A549 (cell line): Measurements from ENCODE around the gene CD53. TPM values are rescaled to one million over a fixed set of nuclear protein-coding genes. Genes with fewer than 3 reads are reported as not detected.

Experiments used
- ATAC-seq, 2 experiments: fragments of 200-7000 bp in 1 of 2; fragments of >200 bp in 1 of 2; cut with Nextera tagmentation in 1 of 2; cut with Tn5 transposase in 1 of 2; 3 replicates each; pipeline versions ENCODE4 v1.8.0 to v1.9.1; 2018 to 2020; ENCODE audit warnings: mild to moderate bottlenecking in 1 of 2, moderate library complexity in 1 of 2
- CTCF ChIA-PET: fragments of 300-600 bp; sonication (Branson Sonifier 250); formaldehyde crosslinking; extraction: SDS; loops from one replicate; lab custom pipeline; 2021; ENCODE audit warnings: antibody characterized with exemption, inconsistent platforms; lab: Yijun Ruan, JAX
- POLR2A ChIA-PET: fragments of 350-600 bp; formaldehyde crosslinking; extraction: SDS; loops from one replicate; lab custom pipeline; 2021; ENCODE audit warnings: antibody characterized with exemption, inconsistent platforms; lab: Yijun Ruan, JAX
- DNase-seq, 2 experiments: peaks; one replicate each; pipeline versions ENCODE4 v3.0.0 to v3.0.0-alpha.2; 2011 to 2016; ENCODE audit warnings: low read depth in 1 of 2, low spot score in 1 of 2
- FAIRE-seq: peaks from 2 replicates; lab custom pipeline; 2011; peaks lifted over from hg19 to GRCh38; lab: Jason Lieb, UNC
- H3K27ac ChIP-seq, 2 experiments: fragments of >200 bp; sonication (Bioruptor Twin); formaldehyde crosslinking; 3 replicates each; pipeline ENCODE4 v1.5.1; 2016 to 2017
- H3K4me1 ChIP-seq: fragments of >200 bp; sonication (Bioruptor Twin); formaldehyde crosslinking; 3 replicates; pipeline ENCODE4 v1.6.1; 2016
- H3K4me2 ChIP-seq: fragments of >200 bp; sonication (Bioruptor Twin); formaldehyde crosslinking; 3 replicates; pipeline ENCODE4 v1.6.1; 2016
- H3K4me3 ChIP-seq: fragments of >200 bp; sonication (Bioruptor Twin); formaldehyde crosslinking; 3 replicates; pipeline ENCODE4 v1.5.1; 2016
- H3K9me3 ChIP-seq: fragments of >200 bp; sonication (Bioruptor Twin); formaldehyde crosslinking; 3 replicates; pipeline ENCODE4 v1.6.1; 2016
- CEBPB ChIP-seq, 2 experiments: fragments of >200 bp in 1 of 2; sonication (Bioruptor Twin) in 1 of 2; formaldehyde crosslinking in 1 of 2; IDR thresholded peaks; 2 replicates each; pipeline ENCODE4 v1.6.1; 2012 to 2016
- CHD2 ChIP-seq: fragments of 150-350 bp; IDR thresholded peaks from 2 replicates; pipeline ENCODE4 v1.6.1; 2014; ENCODE audit warnings: low read length; ENCODE audit not compliant: partially characterized antibody
- FOSL2 ChIP-seq, 2 experiments: fragments of 450-650 bp in 1 of 2; fragments of >200 bp in 1 of 2; sonication (Bioruptor Twin) in 1 of 2; formaldehyde crosslinking; IDR thresholded peaks; 2 replicates each; pipeline versions ENCODE4 v1.5.0 to v1.6.1; 2016 to 2020; ENCODE audit warnings: mild to moderate bottlenecking in 1 of 2, moderate library complexity in 1 of 2
- FOXS1 ChIP-seq: fragments of 250-450 bp; sonication (Bioruptor Pico); IDR thresholded peaks from 2 replicates; pipeline ENCODE4 v1.5.0; 2020; ENCODE audit warnings: mild to moderate bottlenecking, moderate library complexity
- GATA3 ChIP-seq: IDR thresholded peaks from 2 replicates; pipeline ENCODE4 v1.6.1; 2012; ENCODE audit warnings: borderline replicate concordance
- HDAC2 ChIP-seq: fragments of 200-600 bp; sonication (generic); IDR thresholded peaks from 2 replicates; pipeline ENCODE4 v1.6.1; 2016
- HEYL ChIP-seq: fragments of 250-450 bp; sonication (Bioruptor Pico); IDR thresholded peaks from 2 replicates; pipeline ENCODE4 v1.8.0; 2021; ENCODE audit warnings: mild to moderate bottlenecking, moderate library complexity
- HOXB13 ChIP-seq: fragments of 250-450 bp; sonication (Bioruptor Pico); IDR thresholded peaks from 2 replicates; pipeline ENCODE4 v1.5.0; 2020; ENCODE audit warnings: low read depth, mild to moderate bottlenecking, moderate library complexity
- JUN ChIP-seq, 2 experiments: fragments of >200 bp; sonication (Bioruptor Twin); formaldehyde crosslinking; IDR thresholded peaks; 2 replicates in 1 of 2; 3 replicates in 1 of 2; pipeline ENCODE4 v1.6.1; 2016 to 2017
- KDM5A ChIP-seq: fragments of 200-600 bp; sonication (generic); IDR thresholded peaks from 2 replicates; pipeline ENCODE4 v1.6.1; 2016; ENCODE audit warnings: antibody characterized with exemption, mild to moderate bottlenecking
- MAFK ChIP-seq: fragments of 450-650 bp; IDR thresholded peaks from 2 replicates; pipeline ENCODE4 v1.6.1; 2014; ENCODE audit not compliant: partially characterized antibody
- MYC ChIP-seq: IDR thresholded peaks from 2 replicates; pipeline ENCODE4 v1.6.1; 2012; ENCODE audit warnings: mild to moderate bottlenecking, inconsistent platforms, low read length, improper control_type of control experiment, borderline replicate concordance
- NFE2L2 ChIP-seq: fragments of 150-350 bp; conservative IDR thresholded peaks from 2 replicates; pipeline ENCODE4 v1.6.1; 2014; ENCODE audit warnings: low read length
- PHF8 ChIP-seq: fragments of 200-600 bp; sonication (generic); IDR thresholded peaks from 2 replicates; pipeline ENCODE4 v1.6.1; 2016; ENCODE audit warnings: low read depth, mild to moderate bottlenecking, antibody characterized with exemption, moderate library complexity, borderline replicate concordance
- POLR2AphosphoS2 ChIP-seq: conservative IDR thresholded peaks from 2 replicates; pipeline ENCODE4 v1.6.1; 2012; ENCODE audit warnings: low read length, improper control_type of control experiment, inconsistent platforms
- RAD21 ChIP-seq, 2 experiments: fragments of >200 bp in 1 of 2; sonication (Bioruptor Twin) in 1 of 2; formaldehyde crosslinking in 1 of 2; IDR thresholded peaks in 1 of 2; conservative IDR thresholded peaks in 1 of 2; 2 replicates in 1 of 2; 3 replicates in 1 of 2; pipeline ENCODE4 v1.6.1; 2012 to 2018; ENCODE audit warnings: inconsistent platforms in 1 of 2
- RARB ChIP-seq: fragments of 250-450 bp; sonication (Bioruptor Pico); IDR thresholded peaks from 2 replicates; pipeline ENCODE4 v1.8.0; 2021; ENCODE audit warnings: mild to moderate bottlenecking, moderate library complexity
- RNF2 ChIP-seq: fragments of 200-600 bp; sonication (generic); IDR thresholded peaks from 2 replicates; pipeline ENCODE4 v1.6.1; 2016; ENCODE audit warnings: low read depth, mild to moderate bottlenecking, antibody characterized with exemption, moderate library complexity, borderline replicate concordance
- TFCP2L1 ChIP-seq: fragments of 250-450 bp; sonication (Bioruptor Pico); IDR thresholded peaks from 2 replicates; pipeline ENCODE4 v1.5.0; 2021; ENCODE audit warnings: mild to moderate bottlenecking
- TP53 ChIP-seq: fragments of 250-450 bp; sonication (Bioruptor Pico); IDR thresholded peaks from 2 replicates; pipeline ENCODE4 v1.5.0; 2021; ENCODE audit warnings: mild to moderate bottlenecking, moderate library complexity
- ZC3H11A ChIP-seq: fragments of 450-650 bp; IDR thresholded peaks from 2 replicates; pipeline ENCODE4 v1.6.1; 2014; ENCODE audit warnings: antibody characterized with exemption, mild to moderate bottlenecking
- ZSCAN20 ChIP-seq: fragments of 250-450 bp; sonication (Bioruptor Pico); IDR thresholded peaks from 2 replicates; pipeline ENCODE4 v1.8.0; 2022; ENCODE audit warnings: mild to moderate bottlenecking, moderate library complexity
- WGBS: methylation state at CpG from one replicate; pipeline ENCODE4 v1.1.6; 2017; ENCODE audit errors: missing lambda C conversion rate; 5-methylcytosine and 5-hydroxymethylcytosine counted together
- polyA plus RNA-seq, 4 experiments: library from polyadenylated mRNA; depleted of rRNA in 3 of 4; stranded (reverse); fragments of >200 nt; fragmentation: RNase III in 1 of 4; extraction: RNeasy Plus Mini Kit Qiagen cat#74134 plus additional on column Dnase treatment in 1 of 4; gene quantifications; 2 replicates in 3 of 4; 3 replicates in 1 of 4; pipeline ENCODE4 v1.2.3, GENCODE V29; 2011 to 2017
- TF ChIP-seq, protein P1 (sequence below): fragments of 250-450 bp; sonication (Bioruptor Pico); IDR thresholded peaks from 2 replicates; pipeline ENCODE4 v1.5.0; 2021; ENCODE audit warnings: mild to moderate bottlenecking, moderate library complexity, borderline replicate concordance
- TF ChIP-seq, protein P2 (sequence below): fragments of >200 bp; sonication (Bioruptor Twin); formaldehyde crosslinking; IDR thresholded peaks from 3 replicates; pipeline ENCODE4 v1.5.1; 2016
- TF ChIP-seq, protein P3 (sequence below): fragments of 250-450 bp; sonication (Bioruptor Pico); IDR thresholded peaks from 2 replicates; pipeline ENCODE4 v1.5.0; 2020; ENCODE audit warnings: low read depth, mild to moderate bottlenecking, moderate library complexity
- TF ChIP-seq, protein P4 (sequence below): IDR thresholded peaks from 2 replicates; pipeline ENCODE4 v1.6.1; 2012; ENCODE audit warnings: low read depth, borderline replicate concordance
- TF ChIP-seq, protein P5 (sequence below): fragments of >200 bp; sonication (Bioruptor Twin); formaldehyde crosslinking; IDR thresholded peaks from 3 replicates; pipeline ENCODE4 v1.6.1; 2016

The CD53 gene
- polyA plus RNA-seq, 2 of the 4 experiments (the other 2 are of a cell fraction) = not detected

DNA sequence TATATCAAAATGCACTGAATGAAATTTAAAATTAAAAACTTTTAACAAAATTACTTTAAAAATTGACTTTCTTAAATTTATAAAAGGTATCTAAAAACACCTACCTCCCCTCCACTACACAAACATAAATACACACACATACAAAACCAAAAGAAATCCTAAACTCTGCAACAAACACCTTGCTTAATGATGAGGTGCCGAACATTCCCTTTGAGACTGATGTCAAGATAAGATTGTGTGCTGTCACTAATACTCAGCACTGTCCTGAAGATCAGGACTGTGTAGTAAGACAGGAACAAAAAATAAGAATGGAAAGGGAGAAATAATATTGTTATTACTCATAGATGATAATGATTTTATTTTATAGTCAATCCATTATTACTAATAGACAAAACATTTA lies 45.1 kb downstream of the CD53 start (continued):
- TF ChIP-seq, protein P1, sequence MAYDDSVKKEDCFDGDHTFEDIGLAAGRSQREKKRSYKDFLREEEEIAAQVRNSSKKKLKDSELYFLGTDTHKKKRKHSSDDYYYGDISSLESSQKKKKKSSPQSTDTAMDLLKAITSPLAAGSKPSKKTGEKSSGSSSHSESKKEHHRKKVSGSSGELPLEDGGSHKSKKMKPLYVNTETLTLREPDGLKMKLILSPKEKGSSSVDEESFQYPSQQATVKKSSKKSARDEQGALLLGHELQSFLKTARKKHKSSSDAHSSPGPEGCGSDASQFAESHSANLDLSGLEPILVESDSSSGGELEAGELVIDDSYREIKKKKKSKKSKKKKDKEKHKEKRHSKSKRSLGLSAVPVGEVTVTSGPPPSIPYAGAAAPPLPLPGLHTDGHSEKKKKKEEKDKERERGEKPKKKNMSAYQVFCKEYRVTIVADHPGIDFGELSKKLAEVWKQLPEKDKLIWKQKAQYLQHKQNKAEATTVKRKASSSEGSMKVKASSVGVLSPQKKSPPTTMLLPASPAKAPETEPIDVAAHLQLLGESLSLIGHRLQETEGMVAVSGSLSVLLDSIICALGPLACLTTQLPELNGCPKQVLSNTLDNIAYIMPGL (CRISPR knock-in tag) = no peak
- TF ChIP-seq, protein P2, sequence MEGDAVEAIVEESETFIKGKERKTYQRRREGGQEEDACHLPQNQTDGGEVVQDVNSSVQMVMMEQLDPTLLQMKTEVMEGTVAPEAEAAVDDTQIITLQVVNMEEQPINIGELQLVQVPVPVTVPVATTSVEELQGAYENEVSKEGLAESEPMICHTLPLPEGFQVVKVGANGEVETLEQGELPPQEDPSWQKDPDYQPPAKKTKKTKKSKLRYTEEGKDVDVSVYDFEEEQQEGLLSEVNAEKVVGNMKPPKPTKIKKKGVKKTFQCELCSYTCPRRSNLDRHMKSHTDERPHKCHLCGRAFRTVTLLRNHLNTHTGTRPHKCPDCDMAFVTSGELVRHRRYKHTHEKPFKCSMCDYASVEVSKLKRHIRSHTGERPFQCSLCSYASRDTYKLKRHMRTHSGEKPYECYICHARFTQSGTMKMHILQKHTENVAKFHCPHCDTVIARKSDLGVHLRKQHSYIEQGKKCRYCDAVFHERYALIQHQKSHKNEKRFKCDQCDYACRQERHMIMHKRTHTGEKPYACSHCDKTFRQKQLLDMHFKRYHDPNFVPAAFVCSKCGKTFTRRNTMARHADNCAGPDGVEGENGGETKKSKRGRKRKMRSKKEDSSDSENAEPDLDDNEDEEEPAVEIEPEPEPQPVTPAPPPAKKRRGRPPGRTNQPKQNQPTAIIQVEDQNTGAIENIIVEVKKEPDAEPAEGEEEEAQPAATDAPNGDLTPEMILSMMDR = no peak
- TF ChIP-seq NFE2L2 = no peak

DNA sequence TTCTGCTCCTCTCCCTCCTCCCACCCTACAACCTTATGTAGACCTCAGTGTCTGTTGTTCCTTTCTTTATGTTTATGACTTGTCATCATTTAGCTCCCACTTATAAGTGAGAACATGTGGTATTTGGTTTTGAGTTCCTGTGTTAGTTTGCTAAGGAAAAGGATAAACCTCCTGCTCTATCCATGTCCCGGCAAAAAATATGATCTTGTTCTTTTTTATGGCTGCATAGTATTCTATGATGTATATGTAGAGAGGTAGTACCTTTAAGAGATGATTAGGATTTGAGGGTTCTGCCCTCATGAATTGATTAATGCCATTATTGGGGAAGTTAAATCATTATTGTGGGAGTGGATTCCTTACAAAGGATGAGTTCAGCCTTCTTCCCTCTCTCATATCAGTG lies 49.0 kb downstream of the CD53 start:
- no peak overlapping the region for H3K4me3 ChIP-seq
- H3K9me3 ChIP-seq = no peaks in the 10 kb centered on the region
- H3K4me1 ChIP-seq = peaks cover 5% of the 10 kb centered on the region; the same call in 1 of the 3 replicates
- DNase-seq = no peak
- 52% methylated on average over 1 of the region's 1 CpG for WGBS
- ChIA-PET CTCF (no interaction called here), POLR2A (no interaction called here)
- TF ChIP-seq JUN (IDR thresholded peaks at IDR 0.05) (no peak), MAFK (no peak), KDM5A (no peak), CHD2 (no peak), HDAC2 (no peak), RARB (CRISPR knock-in tag) (no peak), HEYL (CRISPR knock-in tag) (no peak), MYC (no peak)
- TF ChIP-seq, protein P2 = no peak
- TF ChIP-seq, protein P3, sequence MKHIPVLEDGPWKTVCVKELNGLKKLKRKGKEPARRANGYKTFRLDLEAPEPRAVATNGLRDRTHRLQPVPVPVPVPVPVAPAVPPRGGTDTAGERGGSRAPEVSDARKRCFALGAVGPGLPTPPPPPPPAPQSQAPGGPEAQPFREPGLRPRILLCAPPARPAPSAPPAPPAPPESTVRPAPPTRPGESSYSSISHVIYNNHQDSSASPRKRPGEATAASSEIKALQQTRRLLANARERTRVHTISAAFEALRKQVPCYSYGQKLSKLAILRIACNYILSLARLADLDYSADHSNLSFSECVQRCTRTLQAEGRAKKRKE (CRISPR knock-in tag) = no peak
- FAIRE-seq = no peak
- H3K4me2 ChIP-seq = no peak overlapping the region
- ATAC-seq = no peak
- no peak overlapping the region for H3K27ac ChIP-seq

DNA sequence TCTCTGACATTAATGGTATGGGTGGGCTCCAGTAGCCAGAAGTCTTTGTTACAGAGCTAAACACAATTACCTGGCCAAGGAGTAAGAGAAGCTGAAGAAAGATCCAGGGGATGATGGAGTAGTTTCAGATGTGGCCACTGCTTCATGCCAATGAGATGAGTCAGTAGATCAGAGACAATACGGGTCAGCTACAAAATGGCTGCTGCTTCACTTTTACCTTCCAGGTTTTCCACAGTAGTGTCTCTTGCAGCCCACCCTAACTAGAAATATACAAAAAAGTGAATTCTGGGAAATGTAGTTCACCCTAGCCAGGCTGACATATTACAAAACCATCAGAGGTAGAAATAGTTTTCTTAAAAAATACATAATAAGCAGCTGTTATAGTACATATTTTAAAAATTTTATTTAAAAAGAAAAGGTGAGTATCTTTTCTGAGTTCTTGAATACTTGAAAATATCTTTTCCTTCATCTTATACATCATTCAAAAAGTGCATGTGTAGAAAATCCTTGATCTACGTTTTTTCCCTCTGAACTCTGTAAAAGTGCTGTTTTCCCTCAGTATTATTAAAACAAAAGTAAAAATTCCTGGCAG lies 54.6 kb downstream of the CD53 start:
- no peaks in the 10 kb centered on the region for H3K9me3 ChIP-seq
- DNase-seq (peak in 1 of 2 experiments; percentile 9), ATAC-seq (no peak), FAIRE-seq (no peak)
- no peak overlapping the region for H3K4me3 ChIP-seq
- H3K4me1 ChIP-seq = no peaks in the 10 kb centered on the region
- ChIA-PET CTCF (no interaction called here), POLR2A (interaction anchor here (2.7 kb wide), 1 partner anchor 36 kb away, joined by 9 read pairs; the partner anchor contains the start of gene LRIF1)
- no peak overlapping the region for H3K27ac ChIP-seq
- H3K4me2 ChIP-seq = no peak overlapping the region
- 48% methylated on average over 2 of the region's 2 CpGs for WGBS
- no peak for TF ChIP-seq POLR2AphosphoS2
- no peak for TF ChIP-seq TP53 (CRISPR knock-in tag)
- TF ChIP-seq FOXS1 = no peak
- no peak for TF ChIP-seq HOXB13 (CRISPR knock-in tag)
- no peak for TF ChIP-seq RAD21 (conservative IDR thresholded peaks at IDR 0.05 in 1 of 2, IDR thresholded peaks at IDR 0.05 in 1 of 2)
- no peak for TF ChIP-seq CEBPB (IDR thresholded peaks at IDR 0.05)
- no peak for TF ChIP-seq ZSCAN20 (CRISPR knock-in tag)
- no peak for TF ChIP-seq RNF2
- no peak for TF ChIP-seq FOSL2 (IDR thresholded peaks at IDR 0.05)
- no peak for TF ChIP-seq FOSL2 (CRISPR knock-in tag; IDR thresholded peaks at IDR 0.05)
- no peak for TF ChIP-seq GATA3
- no peak for TF ChIP-seq RARB (CRISPR knock-in tag)
- TF ChIP-seq TFCP2L1 (CRISPR knock-in tag) = no peak
- TF ChIP-seq, protein P4, sequence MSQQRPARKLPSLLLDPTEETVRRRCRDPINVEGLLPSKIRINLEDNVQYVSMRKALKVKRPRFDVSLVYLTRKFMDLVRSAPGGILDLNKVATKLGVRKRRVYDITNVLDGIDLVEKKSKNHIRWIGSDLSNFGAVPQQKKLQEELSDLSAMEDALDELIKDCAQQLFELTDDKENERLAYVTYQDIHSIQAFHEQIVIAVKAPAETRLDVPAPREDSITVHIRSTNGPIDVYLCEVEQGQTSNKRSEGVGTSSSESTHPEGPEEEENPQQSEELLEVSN = no peak
- TF ChIP-seq, protein P5, sequence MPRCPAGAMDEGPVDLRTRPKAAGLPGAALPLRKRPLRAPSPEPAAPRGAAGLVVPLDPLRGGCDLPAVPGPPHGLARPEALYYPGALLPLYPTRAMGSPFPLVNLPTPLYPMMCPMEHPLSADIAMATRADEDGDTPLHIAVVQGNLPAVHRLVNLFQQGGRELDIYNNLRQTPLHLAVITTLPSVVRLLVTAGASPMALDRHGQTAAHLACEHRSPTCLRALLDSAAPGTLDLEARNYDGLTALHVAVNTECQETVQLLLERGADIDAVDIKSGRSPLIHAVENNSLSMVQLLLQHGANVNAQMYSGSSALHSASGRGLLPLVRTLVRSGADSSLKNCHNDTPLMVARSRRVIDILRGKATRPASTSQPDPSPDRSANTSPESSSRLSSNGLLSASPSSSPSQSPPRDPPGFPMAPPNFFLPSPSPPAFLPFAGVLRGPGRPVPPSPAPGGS = no peak
- no peak for TF ChIP-seq PHF8
- TF ChIP-seq ZC3H11A = no peak
